SK-N-SH (cell line): ENCODE measurements around the gene CLMP. TPM values are rescaled to one million over a fixed set of nuclear protein-coding genes. Genes with fewer than 3 reads are reported as not detected.

Experiments used
- CTCF ChIA-PET: fragments of 300-600, 350-600 bp; formaldehyde crosslinking; extraction: SDS; loops from one replicate; lab custom pipeline; 2021; lab: Yijun Ruan, JAX
- POLR2A ChIA-PET: fragments of 350-600 bp; sonication (Branson Sonifier 250); formaldehyde crosslinking; extraction: SDS; loops from one replicate; lab custom pipeline; 2020; ENCODE audit warnings: antibody characterized with exemption, inconsistent platforms; lab: Yijun Ruan, JAX
- DNase-seq: peaks from one replicate; pipeline ENCODE4 v3.0.0; 2012
- H2AFZ ChIP-seq: fragments of 200-600 bp; sonication (generic); 2 replicates; pipeline ENCODE4 v1.8.1; 2016; ENCODE audit warnings: antibody characterized with exemption, mild to moderate bottlenecking, low read depth
- H3F3A ChIP-seq: fragments of 200-600 bp; sonication (generic); replicated peaks from 2 replicates; pipeline ENCODE3; 2016; ENCODE audit warnings: antibody characterized with exemption, mild to moderate bottlenecking; ENCODE audit not compliant: insufficient read depth
- H3K27ac ChIP-seq, 2 experiments: fragments of 200-500 bp in 1 of 2; fragments of 200-600 bp in 1 of 2; sonication (Bioruptor generic) in 1 of 2; sonication (generic), shearing (Covaris generic) in 1 of 2; 2 replicates each; pipeline versions ENCODE4 v1.5.1 to v1.6.1; 2014 to 2016; ENCODE audit warnings: low read depth in 2 of 2, inconsistent platforms in 1 of 2, low read length in 1 of 2, mild to moderate bottlenecking in 1 of 2, mixed read lengths in 1 of 2
- H3K27me3 ChIP-seq: fragments of 200-600 bp; sonication (generic), shearing (Covaris generic); 2 replicates; pipeline ENCODE4 v1.6.1; 2016; ENCODE audit warnings: mixed run types; ENCODE audit not compliant: insufficient read depth
- H3K36me3 ChIP-seq, 2 experiments: fragments of 200-500 bp in 1 of 2; fragments of 200-600 bp in 1 of 2; sonication (Bioruptor generic) in 1 of 2; sonication (generic) in 1 of 2; replicated peaks in 1 of 2; 2 replicates each; pipeline versions ENCODE3 to v1.5.1; 2014 to 2016; ENCODE audit warnings: low read length in 1 of 2, mild to moderate bottlenecking in 1 of 2; ENCODE audit not compliant: insufficient read depth in 2 of 2, control insufficient read depth in 1 of 2
- H3K4me1 ChIP-seq, 2 experiments: fragments of 200-500 bp in 1 of 2; fragments of 200-600 bp in 1 of 2; sonication (Bioruptor generic) in 1 of 2; sonication (generic), shearing (Covaris generic) in 1 of 2; 2 replicates each; pipeline versions ENCODE4 v1.5.1 to v1.6.1; 2014 to 2016; ENCODE audit warnings: low read depth in 1 of 2, low read length in 1 of 2, mixed run types in 1 of 2; ENCODE audit not compliant: insufficient read depth in 2 of 2, control insufficient read depth in 1 of 2
- H3K4me2 ChIP-seq: fragments of 200-600 bp; sonication (generic), shearing (Covaris generic); 2 replicates; pipeline ENCODE4 v1.6.1; 2017; ENCODE audit warnings: mixed run types
- H3K4me3 ChIP-seq, 2 experiments: fragments of 200-500 bp in 1 of 2; fragments of 200-600 bp in 1 of 2; sonication (Bioruptor generic) in 1 of 2; sonication (generic), shearing (Covaris generic) in 1 of 2; 2 replicates each; pipeline versions ENCODE4 v1.5.1 to v1.8.1; 2014 to 2016; ENCODE audit warnings: low read depth in 2 of 2, inconsistent platforms in 1 of 2, low read length in 1 of 2, mild to moderate bottlenecking in 1 of 2, mixed read lengths in 1 of 2, moderate library complexity in 1 of 2
- H3K79me2 ChIP-seq: fragments of 200-600 bp; sonication (generic); 2 replicates; pipeline ENCODE4 v1.8.1; 2017; ENCODE audit warnings: mild to moderate bottlenecking; ENCODE audit not compliant: insufficient read depth
- H3K9ac ChIP-seq: fragments of 200-600 bp; sonication (generic); 2 replicates; pipeline ENCODE4 v1.6.1; 2017; ENCODE audit warnings: mixed run types
- H3K9me2 ChIP-seq: fragments of 200-600 bp; sonication (generic); 2 replicates; pipeline ENCODE4 v1.6.1; 2017; ENCODE audit warnings: mixed run types
- H3K9me3 ChIP-seq: fragments of 200-600 bp; sonication (generic); 2 replicates; pipeline ENCODE4 v1.6.1; 2017; ENCODE audit warnings: mixed run types, mild to moderate bottlenecking, moderate library complexity
- H4K20me1 ChIP-seq: fragments of 200-600 bp; sonication (generic); 2 replicates; pipeline ENCODE4 v1.6.1; 2017; ENCODE audit warnings: mild to moderate bottlenecking, mixed run types; ENCODE audit not compliant: insufficient read depth
- CHD2 ChIP-seq: fragments of 150-350 bp; IDR thresholded peaks from 2 replicates; pipeline ENCODE4 v1.6.1; 2018; ENCODE audit warnings: low read length; ENCODE audit not compliant: partially characterized antibody
- ELF1 ChIP-seq: IDR thresholded peaks from 2 replicates; pipeline ENCODE4 v1.4.0; 2012
- FOXJ3 ChIP-seq: sonication (generic); formaldehyde crosslinking; IDR thresholded peaks from 2 replicates; pipeline ENCODE4 v1.5.1; 2020; ENCODE audit warnings: mild to moderate bottlenecking, missing genetic modification reagents
- FOXM1 ChIP-seq: IDR thresholded peaks from 2 replicates; pipeline ENCODE4 v1.4.0; 2012; ENCODE audit warnings: low read depth, mild to moderate bottlenecking
- MXI1 ChIP-seq: IDR thresholded peaks from 2 replicates; pipeline ENCODE4 v1.6.1; 2012; ENCODE audit warnings: mild to moderate bottlenecking, low read depth, low read length, improper control_type of control experiment
- NFIC ChIP-seq: IDR thresholded peaks from 2 replicates; pipeline ENCODE4 v1.4.0; 2012; ENCODE audit warnings: borderline replicate concordance
- NRF1 ChIP-seq: IDR thresholded peaks from 2 replicates; pipeline ENCODE4 v1.6.1; 2012; ENCODE audit warnings: low read depth, mild to moderate bottlenecking, low read length
- RCOR1 ChIP-seq: fragments of 150-350 bp; IDR thresholded peaks from 2 replicates; pipeline ENCODE4 v1.6.1; 2017; ENCODE audit warnings: antibody characterized with exemption, low read length
- RFX5 ChIP-seq: IDR thresholded peaks from 2 replicates; pipeline ENCODE4 v1.6.1; 2012; ENCODE audit warnings: mild to moderate bottlenecking, improper control_type of control experiment, low read length
- RXRA ChIP-seq: IDR thresholded peaks from 2 replicates; pipeline ENCODE4 v1.4.0; 2012; ENCODE audit warnings: low read depth, mild to moderate bottlenecking, borderline replicate concordance
- TCF12 ChIP-seq: IDR thresholded peaks from 2 replicates; pipeline ENCODE4 v1.4.0; 2012
- TEAD4 ChIP-seq: IDR thresholded peaks from 2 replicates; pipeline ENCODE4 v1.4.0; 2012; ENCODE audit warnings: mild to moderate bottlenecking, borderline replicate concordance; ENCODE audit not compliant: insufficient read depth
- USF2 ChIP-seq: fragments of 150-350 bp; IDR thresholded peaks from 2 replicates; pipeline ENCODE4 v1.6.1; 2017; ENCODE audit warnings: antibody characterized with exemption, low read length, low read depth, borderline replicate concordance
- YY1 ChIP-seq: IDR thresholded peaks from 2 replicates; pipeline ENCODE4 v1.4.0; 2012; ENCODE audit warnings: low read depth, mild to moderate bottlenecking
- ZBTB33 ChIP-seq: IDR thresholded peaks from 2 replicates; pipeline ENCODE4 v1.4.0; 2012; ENCODE audit warnings: low read depth, borderline replicate concordance
- WGBS: methylation state at CpG from one replicate; pipeline ENCODE4 v1.1.6; 2017; ENCODE audit warnings: low lambda C conversion rate; 5-methylcytosine and 5-hydroxymethylcytosine counted together
- polyA plus RNA-seq, 3 experiments: library from polyadenylated mRNA; depleted of rRNA; stranded (reverse); fragments of >200 nt; gene quantifications; 2 replicates each; pipeline ENCODE4 v1.2.3, GENCODE V29; 2012
- TF ChIP-seq, protein P1 (sequence below): IDR thresholded peaks from 2 replicates; pipeline ENCODE4 v1.6.1; 2012; ENCODE audit warnings: mild to moderate bottlenecking, low read depth, low read length, moderate library complexity

CLMP gene
- polyA plus RNA-seq, 1 of the 3 experiments (the other 2 are of a cell fraction): 61.9 TPM

GRCh38 chr11:123046473-123047259, 148.4 kb downstream of the CLMP start:
- 90% methylated on average over 5 of the region's 5 CpGs for WGBS

DNA sequence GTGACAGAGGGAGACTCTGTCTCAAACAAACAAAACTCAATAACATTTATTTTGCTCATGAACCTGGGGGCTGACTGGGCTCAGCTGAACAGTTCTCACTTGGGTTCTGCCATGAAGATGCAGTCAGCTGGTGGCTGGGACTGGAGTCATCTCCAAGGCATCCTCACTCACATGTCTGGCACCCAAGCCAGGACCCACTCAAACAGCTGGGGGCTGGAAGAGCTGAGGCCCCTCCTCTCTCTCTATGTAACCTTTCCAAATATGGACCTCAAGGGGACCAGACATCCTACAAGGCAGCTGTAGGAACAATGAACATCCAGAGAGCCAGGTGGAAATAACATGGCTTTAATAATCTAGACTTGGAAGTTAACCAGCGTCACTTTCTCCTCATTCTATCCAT, 149.9 kb downstream of the CLMP start:
- POLR2A ChIA-PET: interaction anchor here (0.6 kb wide), 1 partner anchor 406 kb away, joined by 3 read pairs; no protein-coding TSS in a partner anchor
- Histone ChIP-seq H4K20me1 (no peaks in the 10 kb centered on the region), H3K4me2 (no peak overlapping the region), H3K36me3 (no peaks in the 10 kb centered on the region), H3K4me3 (no peak overlapping the region), H3K9me3 (no peaks in the 10 kb centered on the region), H3K4me1 (peaks cover 3 to 4% of the 10 kb centered on the region in 2 experiments; a peak in 2 of 4 replicates), H3K79me2 (no peaks in the 10 kb centered on the region), H3F3A (peaks cover 1% of the 10 kb centered on the region), H3K27ac (no peak overlapping the region), H3K9me2 (no peaks in the 10 kb centered on the region), H3K9ac (no peak overlapping the region), H3K27me3 (no peaks in the 10 kb centered on the region), H2AFZ (no peak overlapping the region)
- WGBS: 93% methylated on average over 1 of the region's 1 CpG
- TF ChIP-seq NRF1 (no peak), TCF12 (no peak), CHD2 (no peak), TEAD4 (no peak), USF2 (no peak)
- TF ChIP-seq, protein P1, sequence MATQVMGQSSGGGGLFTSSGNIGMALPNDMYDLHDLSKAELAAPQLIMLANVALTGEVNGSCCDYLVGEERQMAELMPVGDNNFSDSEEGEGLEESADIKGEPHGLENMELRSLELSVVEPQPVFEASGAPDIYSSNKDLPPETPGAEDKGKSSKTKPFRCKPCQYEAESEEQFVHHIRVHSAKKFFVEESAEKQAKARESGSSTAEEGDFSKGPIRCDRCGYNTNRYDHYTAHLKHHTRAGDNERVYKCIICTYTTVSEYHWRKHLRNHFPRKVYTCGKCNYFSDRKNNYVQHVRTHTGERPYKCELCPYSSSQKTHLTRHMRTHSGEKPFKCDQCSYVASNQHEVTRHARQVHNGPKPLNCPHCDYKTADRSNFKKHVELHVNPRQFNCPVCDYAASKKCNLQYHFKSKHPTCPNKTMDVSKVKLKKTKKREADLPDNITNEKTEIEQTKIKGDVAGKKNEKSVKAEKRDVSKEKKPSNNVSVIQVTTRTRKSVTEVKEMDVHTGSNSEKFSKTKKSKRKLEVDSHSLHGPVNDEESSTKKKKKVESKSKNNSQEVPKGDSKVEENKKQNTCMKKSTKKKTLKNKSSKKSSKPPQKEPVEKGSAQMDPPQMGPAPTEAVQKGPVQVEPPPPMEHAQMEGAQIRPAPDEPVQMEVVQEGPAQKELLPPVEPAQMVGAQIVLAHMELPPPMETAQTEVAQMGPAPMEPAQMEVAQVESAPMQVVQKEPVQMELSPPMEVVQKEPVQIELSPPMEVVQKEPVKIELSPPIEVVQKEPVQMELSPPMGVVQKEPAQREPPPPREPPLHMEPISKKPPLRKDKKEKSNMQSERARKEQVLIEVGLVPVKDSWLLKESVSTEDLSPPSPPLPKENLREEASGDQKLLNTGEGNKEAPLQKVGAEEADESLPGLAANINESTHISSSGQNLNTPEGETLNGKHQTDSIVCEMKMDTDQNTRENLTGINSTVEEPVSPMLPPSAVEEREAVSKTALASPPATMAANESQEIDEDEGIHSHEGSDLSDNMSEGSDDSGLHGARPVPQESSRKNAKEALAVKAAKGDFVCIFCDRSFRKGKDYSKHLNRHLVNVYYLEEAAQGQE: no peak
- CTCF ChIA-PET: interaction anchor here (1.2 to 1.6 kb wide), 3 partner anchors 9 to 181 kb away, joined by 4 to 12 read pairs (median 8); no protein-coding TSS in a partner anchor
- DNase-seq: no peak

More at GRCh38 chr11:123046473-123047259, 148.4 kb downstream of the CLMP start:
- no peak overlapping the region for H3K4me2 ChIP-seq
- POLR2A ChIA-PET: interaction anchor here (0.7 to 1.1 kb wide), 2 partner anchors 11 to 16 kb away, joined by 3 to 5 read pairs; partner anchors contain the start of gene HSPA8
- no peaks in the 10 kb centered on the region for H3K9me3 ChIP-seq
- no peak overlapping the region for H3K4me3 ChIP-seq
- DNase-seq: no peak
- no peaks in the 10 kb centered on the region for H3K79me2 ChIP-seq
- H4K20me1 ChIP-seq: no peaks in the 10 kb centered on the region
- no peak overlapping the region for H3K27ac ChIP-seq
- TF ChIP-seq RFX5 (no peak), ELF1 (no peak), YY1 (no peak), FOXJ3 (no peak), NFIC (no peak), FOXM1 (no peak), ZBTB33 (no peak), MXI1 (no peak), RXRA (no peak), RCOR1 (no peak), USF2 (no peak), TCF12 (no peak)
- no peak overlapping the region for H2AFZ ChIP-seq
- CTCF ChIA-PET: interaction anchor here (0.7 to 4.9 kb wide), 8 partner anchors 11 to 265 kb away, joined by 3 to 34 read pairs (median 4); no protein-coding TSS in a partner anchor
- H3K9ac ChIP-seq: no peak overlapping the region
- H3F3A ChIP-seq: no peaks in the 10 kb centered on the region
- H3K36me3 ChIP-seq: no peaks in the 10 kb centered on the region
- no peaks in the 10 kb centered on the region for H3K4me1 ChIP-seq
- no peaks in the 10 kb centered on the region for H3K27me3 ChIP-seq
- H3K9me2 ChIP-seq: no peaks in the 10 kb centered on the region
